GM12874 (cell line): Measurements from ENCODE around the gene FLNB.

Experiments used
- CTCF ChIP-seq: IDR thresholded peaks from 2 replicates; pipeline ENCODE4 v1.5.1; 2011; ENCODE audit warnings: low read depth, mild to moderate bottlenecking, control low read depth, low read length, moderate library complexity; ENCODE audit not compliant: insufficient read depth

Gene FLNB

GRCh38 chr3:58037141-58037910, 29.1 kb downstream of the FLNB start:
- no peak for TF ChIP-seq CTCF

GRCh38 chr3:58038675-58039292, 30.6 kb downstream of the FLNB start:
- TF ChIP-seq CTCF, result no peak

- no peak for TF ChIP-seq CTCF
These were observed 31.4 kb downstream of the FLNB start for GRCh38 chr3:58039601-58040000.

- TF ChIP-seq CTCF, result no peak
These were observed 33.1 kb downstream of the FLNB start for GRCh38 chr3:58041182-58041825.

GRCh38 chr3:58041826-58042324, 33.7 kb downstream of the FLNB start:
- no peak for TF ChIP-seq CTCF

GRCh38 chr3:58042947-58043707, 34.9 kb downstream of the FLNB start:
- TF ChIP-seq CTCF, result no peak

- TF ChIP-seq CTCF, result no peak
These were observed 35.7 kb downstream of the FLNB start for GRCh38 chr3:58043933-58044332.
